Erythroblast (primary cell): ENCODE results near the gene GPRIN3.

Source experiments
- GATA1 ChIP-seq: IDR thresholded peaks from 2 replicates; pipeline ENCODE4 v1.6.1; 2011; ENCODE audit warnings: low read depth, mild to moderate bottlenecking, control low read depth, low read length, moderate library complexity
- POLR2A ChIP-seq: IDR thresholded peaks from 2 replicates; pipeline ENCODE4 v1.6.1; 2011; ENCODE audit warnings: mild to moderate bottlenecking, low read length

DNA sequence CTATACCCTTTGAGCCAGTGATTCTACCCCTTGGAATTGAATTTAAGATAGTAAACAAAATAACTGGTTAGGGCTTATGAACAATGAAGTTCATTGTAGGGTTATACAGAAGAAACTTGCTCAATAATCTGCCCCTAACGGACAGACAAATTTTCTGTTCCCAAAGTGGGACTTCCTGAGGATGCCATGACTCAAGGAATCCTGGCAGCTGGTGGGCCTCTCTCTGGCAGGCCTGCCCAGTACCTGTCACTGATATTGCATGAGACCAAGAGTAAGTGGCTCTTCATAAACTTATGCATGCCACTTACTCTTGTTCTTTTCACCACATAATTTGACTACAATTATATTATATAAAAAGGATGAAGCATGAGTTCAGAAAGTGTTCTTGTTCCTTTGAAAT, 41.5 kb downstream of the GPRIN3 start:
- TF ChIP-seq POLR2A (no peak), GATA1 (no peak)
